Stimulated activated effector memory CD8-positive, alpha-beta T cell treated with anti-CD3 and anti-CD28 coated beads, Interleukin-12 subunit alpha, Interleukin-12 subunit beta, amount 100 ng/mL, for 72 hours (primary cell): Measurements from ENCODE around the gene CHST2.

ENCODE experiments used
- ATAC-seq: fragments of 150-1000 bp; cut with Tn5 transposase; 2 replicates; pipeline ENCODE4 v1.10.0; 2021
- DNase-seq, 2 donors: peaks; one replicate each; pipeline ENCODE4 v3.0.0; 2021 to 2022; ENCODE audit warnings: low spot score in 2 of 2
- H3K27ac Mint-ChIP-seq: one replicate; pipeline ENCODE4 v1.8.0; 2022; ENCODE audit warnings: mild to moderate bottlenecking, mixed read lengths
- H3K36me3 Mint-ChIP-seq: one replicate; pipeline ENCODE4 v1.8.0; 2022; ENCODE audit warnings: mild to moderate bottlenecking, mixed read lengths
- H3K4me1 Mint-ChIP-seq: one replicate; pipeline ENCODE4 v1.8.0; 2022; ENCODE audit warnings: mixed read lengths
- H3K4me3 Mint-ChIP-seq: one replicate; pipeline ENCODE4 v1.8.0; 2022; ENCODE audit warnings: mild to moderate bottlenecking, mixed read lengths
- H3K9me3 Mint-ChIP-seq: one replicate; pipeline ENCODE4 v1.8.0; 2022; ENCODE audit warnings: mixed read lengths

The CHST2 gene

GRCh38 chr3:143089965-143090364 is 29.6 kb upstream of the CHST2 start:
- DNase-seq (no peak), ATAC-seq (no peak)
- Mint-ChIP-seq H3K4me1 (peaks cover 3% of the 10 kb centered on the region), H3K27ac (no peak overlapping the region), H3K9me3 (no peaks in the 10 kb centered on the region), H3K36me3 (no peaks in the 10 kb centered on the region), H3K4me3 (no peak overlapping the region)

- H3K4me1 Mint-ChIP-seq: no peaks in the 10 kb centered on the region
- H3K4me3 Mint-ChIP-seq: no peak overlapping the region
- H3K27ac Mint-ChIP-seq: no peak overlapping the region
- no peaks in the 10 kb centered on the region for H3K36me3 Mint-ChIP-seq
- no peaks in the 10 kb centered on the region for H3K9me3 Mint-ChIP-seq
- ATAC-seq (no peak), DNase-seq (no peak)
Measured at GRCh38 chr3:143090486-143090885, 29.1 kb upstream of the CHST2 start.

GRCh38 chr3:143090976-143091837 is 28.4 kb upstream of the CHST2 start:
- Mint-ChIP-seq H3K9me3 (no peaks in the 10 kb centered on the region), H3K4me1 (no peaks in the 10 kb centered on the region), H3K27ac (no peak overlapping the region), H3K36me3 (no peaks in the 10 kb centered on the region), H3K4me3 (no peak overlapping the region)
- DNase-seq (no peak), ATAC-seq (no peak)

- Mint-ChIP-seq H3K27ac (no peak overlapping the region), H3K9me3 (no peaks in the 10 kb centered on the region), H3K36me3 (no peaks in the 10 kb centered on the region), H3K4me3 (no peak overlapping the region), H3K4me1 (no peaks in the 10 kb centered on the region)
- ATAC-seq: no peak
- no peak for DNase-seq
Measured at GRCh38 chr3:143092191-143092590, 27.4 kb upstream of the CHST2 start.

- Mint-ChIP-seq H3K9me3 (no peaks in the 10 kb centered on the region), H3K4me1 (no peaks in the 10 kb centered on the region), H3K4me3 (no peak overlapping the region), H3K27ac (no peak overlapping the region), H3K36me3 (no peaks in the 10 kb centered on the region)
- ATAC-seq (peak; percentile 16), DNase-seq (no peak)
Measured at GRCh38 chr3:143095813-143096212, 23.8 kb upstream of the CHST2 start.

- ATAC-seq (no peak), DNase-seq (no peak)
- H3K9me3 Mint-ChIP-seq: no peaks in the 10 kb centered on the region
- H3K27ac Mint-ChIP-seq: no peak overlapping the region
- no peaks in the 10 kb centered on the region for H3K4me1 Mint-ChIP-seq
- H3K4me3 Mint-ChIP-seq: no peak overlapping the region
- H3K36me3 Mint-ChIP-seq: no peaks in the 10 kb centered on the region
Measured at GRCh38 chr3:143098032-143098764, 21.4 kb upstream of the CHST2 start.

- ATAC-seq (no peak), DNase-seq (no peak)
- no peaks in the 10 kb centered on the region for H3K36me3 Mint-ChIP-seq
- H3K9me3 Mint-ChIP-seq: no peaks in the 10 kb centered on the region
- H3K27ac Mint-ChIP-seq: no peak overlapping the region
- no peak overlapping the region for H3K4me3 Mint-ChIP-seq
- H3K4me1 Mint-ChIP-seq: no peaks in the 10 kb centered on the region
Measured at GRCh38 chr3:143099210-143099609, 20.4 kb upstream of the CHST2 start.

GRCh38 chr3:143099690-143100089 is 19.9 kb upstream of the CHST2 start:
- no peak for DNase-seq
- no peak for ATAC-seq
- Mint-ChIP-seq H3K4me3 (no peak overlapping the region), H3K36me3 (no peaks in the 10 kb centered on the region), H3K4me1 (no peaks in the 10 kb centered on the region), H3K9me3 (peaks cover 3% of the 10 kb centered on the region), H3K27ac (no peak overlapping the region)

GRCh38 chr3:143100451-143100850 is 19.1 kb upstream of the CHST2 start:
- H3K27ac Mint-ChIP-seq: no peak overlapping the region
- H3K4me1 Mint-ChIP-seq: no peaks in the 10 kb centered on the region
- peaks cover 9% of the 10 kb centered on the region for H3K9me3 Mint-ChIP-seq
- no peak for DNase-seq
- ATAC-seq: no peak
- H3K4me3 Mint-ChIP-seq: no peak overlapping the region
- H3K36me3 Mint-ChIP-seq: no peaks in the 10 kb centered on the region

- Mint-ChIP-seq H3K27ac (no peak overlapping the region), H3K36me3 (no peaks in the 10 kb centered on the region)
- no peak for ATAC-seq
Measured at GRCh38 chr3:143101792-143102381, 17.7 kb upstream of the CHST2 start.

GRCh38 chr3:143103652-143104051 is 15.9 kb upstream of the CHST2 start:
- Mint-ChIP-seq H3K4me3 (no peak overlapping the region), H3K27ac (no peak overlapping the region), H3K9me3 (peaks cover 11% of the 10 kb centered on the region), H3K4me1 (no peaks in the 10 kb centered on the region), H3K36me3 (no peaks in the 10 kb centered on the region)
- ATAC-seq (peak; percentile 42), DNase-seq (no peak)

More at GRCh38 chr3:143101792-143102381, 17.7 kb upstream of the CHST2 start:
- Mint-ChIP-seq H3K4me1 (no peaks in the 10 kb centered on the region), H3K9me3 (peaks cover 11% of the 10 kb centered on the region), H3K4me3 (no peak overlapping the region)
- no peak for DNase-seq

- Mint-ChIP-seq H3K36me3 (no peaks in the 10 kb centered on the region), H3K9me3 (peaks cover 11% of the 10 kb centered on the region), H3K4me3 (no peak overlapping the region), H3K4me1 (no peaks in the 10 kb centered on the region), H3K27ac (no peak overlapping the region)
- DNase-seq (no peak), ATAC-seq (no peak)
Measured at GRCh38 chr3:143105170-143105569, 14.4 kb upstream of the CHST2 start.

- H3K4me1 Mint-ChIP-seq: no peaks in the 10 kb centered on the region
- H3K27ac Mint-ChIP-seq: peak overlapping the region; percentile 37
- DNase-seq (no peak), ATAC-seq (no peak)
- no peaks in the 10 kb centered on the region for H3K36me3 Mint-ChIP-seq
- H3K9me3 Mint-ChIP-seq: peaks cover 6% of the 10 kb centered on the region
- no peak overlapping the region for H3K4me3 Mint-ChIP-seq
Measured at GRCh38 chr3:143109861-143110260, 9.7 kb upstream of the CHST2 start.

- Mint-ChIP-seq H3K4me1 (no peaks in the 10 kb centered on the region), H3K9me3 (peaks cover 2% of the 10 kb centered on the region), H3K36me3 (no peaks in the 10 kb centered on the region), H3K4me3 (no peak overlapping the region), H3K27ac (no peak overlapping the region)
- no peak for ATAC-seq
- no peak for DNase-seq
Measured at GRCh38 chr3:143110371-143110770, 9.2 kb upstream of the CHST2 start.

GRCh38 chr3:143118630-143119008 is 952 bp upstream of the CHST2 start:
- Mint-ChIP-seq H3K4me3 (peak overlapping the region; percentile 85), H3K4me1 (peaks cover 5% of the 10 kb centered on the region), H3K9me3 (no peaks in the 10 kb centered on the region), H3K36me3 (no peaks in the 10 kb centered on the region), H3K27ac (no peak overlapping the region)
- DNase-seq: no peak
- no peak for ATAC-seq
